ENCODE results near the gene GJA3.

The GJA3 gene

DNA sequence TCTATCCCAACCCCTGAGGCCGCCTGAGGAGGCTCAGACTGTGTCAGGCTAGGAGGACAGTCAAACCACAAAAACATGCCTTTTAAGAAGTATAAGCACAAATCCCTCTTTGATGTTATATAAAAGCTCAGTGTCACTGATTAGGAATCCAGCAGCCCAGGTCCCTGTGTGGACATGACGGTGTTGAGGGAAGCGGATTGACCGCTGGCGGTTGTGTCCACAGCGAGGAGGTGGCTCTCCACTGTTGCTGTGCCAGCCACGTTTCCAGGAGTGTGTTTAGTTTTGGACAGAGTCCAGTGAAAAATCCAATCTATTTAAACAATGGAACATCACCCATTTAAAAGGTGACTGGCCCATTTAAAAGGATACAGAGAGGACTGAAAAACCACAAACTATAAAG, 7.5 kb upstream of the GJA3 start:
- in situ Hi-C loops (cut with HindIII; ENCODE audit: low sequenced_read_pairs): no loop called here
- H3K4me3 ChIP-seq (ENCODE audit: low read depth, low read length): no peak overlapping the region
- DNase-seq (ENCODE audit: low read depth): no peak
- TF ChIP-seq, protein P1, sequence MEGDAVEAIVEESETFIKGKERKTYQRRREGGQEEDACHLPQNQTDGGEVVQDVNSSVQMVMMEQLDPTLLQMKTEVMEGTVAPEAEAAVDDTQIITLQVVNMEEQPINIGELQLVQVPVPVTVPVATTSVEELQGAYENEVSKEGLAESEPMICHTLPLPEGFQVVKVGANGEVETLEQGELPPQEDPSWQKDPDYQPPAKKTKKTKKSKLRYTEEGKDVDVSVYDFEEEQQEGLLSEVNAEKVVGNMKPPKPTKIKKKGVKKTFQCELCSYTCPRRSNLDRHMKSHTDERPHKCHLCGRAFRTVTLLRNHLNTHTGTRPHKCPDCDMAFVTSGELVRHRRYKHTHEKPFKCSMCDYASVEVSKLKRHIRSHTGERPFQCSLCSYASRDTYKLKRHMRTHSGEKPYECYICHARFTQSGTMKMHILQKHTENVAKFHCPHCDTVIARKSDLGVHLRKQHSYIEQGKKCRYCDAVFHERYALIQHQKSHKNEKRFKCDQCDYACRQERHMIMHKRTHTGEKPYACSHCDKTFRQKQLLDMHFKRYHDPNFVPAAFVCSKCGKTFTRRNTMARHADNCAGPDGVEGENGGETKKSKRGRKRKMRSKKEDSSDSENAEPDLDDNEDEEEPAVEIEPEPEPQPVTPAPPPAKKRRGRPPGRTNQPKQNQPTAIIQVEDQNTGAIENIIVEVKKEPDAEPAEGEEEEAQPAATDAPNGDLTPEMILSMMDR (IDR thresholded peaks at IDR 0.05; ENCODE audit: low read depth, low read length, missing control alignments): no peak

DNA sequence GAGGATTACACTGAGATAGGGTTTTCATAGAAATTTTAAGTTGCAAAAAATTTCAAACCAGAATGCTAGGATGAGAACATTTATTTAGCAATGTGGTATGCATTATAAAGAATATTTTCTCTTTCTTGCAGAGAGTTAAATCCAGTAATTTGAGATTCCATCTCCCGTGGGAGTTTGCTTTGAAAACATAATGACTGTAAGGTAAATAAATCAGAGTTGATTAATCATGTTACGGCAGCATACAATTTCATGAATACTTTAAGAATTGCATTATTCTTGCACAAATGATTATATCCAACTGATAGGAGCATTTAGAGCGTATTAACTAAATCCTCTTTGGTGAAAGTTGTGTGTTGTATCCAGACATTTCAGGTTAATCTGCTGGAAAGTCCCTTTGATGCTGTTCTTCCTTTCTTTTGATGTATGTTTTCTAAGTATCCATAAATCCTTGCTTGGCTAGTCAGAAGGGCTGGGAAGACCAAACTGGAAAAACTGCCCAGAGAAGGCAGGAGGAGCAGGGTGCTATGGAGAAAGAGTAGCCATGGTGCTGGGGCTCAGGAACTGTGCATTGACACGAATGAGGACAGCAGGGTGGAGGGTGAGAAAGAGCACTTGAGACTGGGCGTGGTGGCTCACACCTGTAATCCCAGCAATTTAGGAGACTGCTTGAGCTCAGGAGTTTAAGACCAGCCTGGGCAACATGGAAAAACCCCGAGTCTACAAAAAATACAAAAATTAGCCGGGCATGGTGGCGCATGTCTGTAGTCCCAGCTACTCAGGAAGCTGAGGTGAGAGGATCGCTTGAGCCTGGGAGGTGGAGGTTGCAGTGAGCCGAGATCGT, 4.8 kb upstream of the GJA3 start:
- no peak for DNase-seq (ENCODE audit: low read depth)
- no peak overlapping the region for H3K4me3 ChIP-seq (ENCODE audit: low read depth, low read length)
- TF ChIP-seq, protein P1 (IDR thresholded peaks at IDR 0.05; ENCODE audit: low read depth, low read length, missing control alignments): no peak
- in situ Hi-C loops (cut with HindIII; ENCODE audit: low sequenced_read_pairs): no loop called here

DNA sequence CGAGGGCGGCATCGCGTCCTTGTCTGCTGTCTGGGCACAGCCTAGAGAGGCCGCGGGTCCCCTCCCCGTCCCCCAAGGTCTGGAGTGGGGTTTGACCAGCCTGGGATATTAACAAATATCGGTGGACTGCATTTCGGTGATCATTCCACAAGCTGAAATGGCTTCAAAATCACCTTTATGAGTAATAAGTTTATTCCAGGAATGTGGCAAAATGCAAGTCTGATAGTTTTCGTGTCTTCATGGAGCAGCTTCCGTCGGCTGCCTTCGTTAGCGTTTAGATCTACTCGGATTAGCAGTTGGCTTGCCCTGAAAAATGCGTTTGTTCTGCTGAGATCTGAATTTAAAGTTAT, 1.1 kb upstream of the GJA3 start:
- TF ChIP-seq, protein P1 (IDR thresholded peaks at IDR 0.05; ENCODE audit: low read depth, low read length, missing control alignments): no peak
- DNase-seq (ENCODE audit: low read depth): no peak
- no peak overlapping the region for H3K4me3 ChIP-seq (ENCODE audit: low read depth, low read length)
- in situ Hi-C loops (cut with HindIII; ENCODE audit: low sequenced_read_pairs): no loop called here

DNA sequence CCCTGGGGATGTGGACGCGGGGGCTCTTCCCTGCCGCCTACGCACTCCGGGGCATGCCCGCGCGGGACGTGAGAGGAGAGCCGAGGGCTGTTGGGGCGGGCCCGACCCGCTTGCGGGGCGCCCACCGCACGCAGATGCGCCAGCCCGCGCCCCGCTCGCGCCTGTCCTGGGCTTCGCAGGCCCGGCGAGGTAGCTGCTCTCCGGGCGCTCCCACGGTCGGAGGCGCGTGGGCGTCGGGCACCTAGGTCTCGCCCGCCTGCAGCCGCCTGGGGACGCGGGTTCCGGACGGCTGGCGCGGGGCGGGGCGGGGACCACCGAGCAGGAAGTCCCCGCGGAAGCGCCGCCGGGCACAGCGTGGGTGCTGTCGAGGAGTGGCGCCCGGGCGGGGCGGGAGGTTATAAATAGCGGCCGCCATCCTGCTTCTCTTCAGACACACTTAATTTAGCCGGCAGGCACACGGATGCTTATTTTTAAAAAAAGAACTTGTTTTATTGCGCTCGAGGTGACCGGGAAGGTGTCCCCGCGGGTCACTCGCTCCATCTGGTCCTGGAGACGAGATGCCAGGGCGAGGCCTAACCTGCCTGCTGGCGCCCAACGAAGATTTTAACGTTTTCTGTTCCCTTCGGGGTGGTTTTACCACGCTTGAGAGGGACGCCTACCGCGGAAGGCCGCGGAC, 561 bp upstream of the GJA3 start:
- in situ Hi-C loops (cut with HindIII; ENCODE audit: low sequenced_read_pairs): no loop called here
- TF ChIP-seq, protein P1 (IDR thresholded peaks at IDR 0.05; ENCODE audit: low read depth, low read length, missing control alignments): no peak
- DNase-seq (ENCODE audit: low read depth): no peak
- H3K4me3 ChIP-seq (ENCODE audit: low read depth, low read length): peak overlapping the region; percentile 39

DNA sequence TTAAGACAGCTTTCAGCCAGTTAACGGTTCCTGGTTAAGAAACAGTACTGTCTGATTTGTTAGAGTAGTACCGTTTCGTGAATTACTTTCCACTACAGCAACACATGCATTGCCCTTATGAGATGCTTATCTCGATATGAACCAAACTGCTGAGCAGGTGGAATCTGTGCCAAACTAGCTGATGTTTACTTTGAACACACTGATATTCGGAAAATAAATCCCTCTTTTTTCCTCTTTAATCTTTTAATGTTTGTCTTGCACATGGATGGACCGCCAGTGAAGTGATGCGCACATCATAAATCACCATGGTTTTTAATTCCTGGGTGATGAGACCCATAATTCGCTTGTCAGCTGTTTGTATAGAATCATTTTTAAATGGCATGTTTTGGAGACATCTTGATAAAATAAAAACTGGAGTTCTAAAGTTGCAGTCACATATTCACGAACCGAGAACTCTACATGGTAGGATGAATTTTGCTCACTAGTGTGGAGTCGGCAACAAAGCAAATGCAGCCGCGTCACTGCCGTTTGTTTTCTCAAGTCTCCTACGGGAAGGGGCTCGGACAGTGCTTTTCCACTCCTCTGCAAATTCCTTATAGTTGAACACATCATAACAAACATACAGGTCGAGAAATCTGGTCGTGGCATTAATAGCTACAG, 1.1 kb downstream of the GJA3 start:
- H3K4me3 ChIP-seq (ENCODE audit: low read depth, low read length): peak overlapping the region; percentile 39
- TF ChIP-seq, protein P1 (IDR thresholded peaks at IDR 0.05; ENCODE audit: low read depth, low read length, missing control alignments): no peak
- in situ Hi-C loops (cut with HindIII; ENCODE audit: low sequenced_read_pairs): no loop called here
- no peak for DNase-seq (ENCODE audit: low read depth)

DNA sequence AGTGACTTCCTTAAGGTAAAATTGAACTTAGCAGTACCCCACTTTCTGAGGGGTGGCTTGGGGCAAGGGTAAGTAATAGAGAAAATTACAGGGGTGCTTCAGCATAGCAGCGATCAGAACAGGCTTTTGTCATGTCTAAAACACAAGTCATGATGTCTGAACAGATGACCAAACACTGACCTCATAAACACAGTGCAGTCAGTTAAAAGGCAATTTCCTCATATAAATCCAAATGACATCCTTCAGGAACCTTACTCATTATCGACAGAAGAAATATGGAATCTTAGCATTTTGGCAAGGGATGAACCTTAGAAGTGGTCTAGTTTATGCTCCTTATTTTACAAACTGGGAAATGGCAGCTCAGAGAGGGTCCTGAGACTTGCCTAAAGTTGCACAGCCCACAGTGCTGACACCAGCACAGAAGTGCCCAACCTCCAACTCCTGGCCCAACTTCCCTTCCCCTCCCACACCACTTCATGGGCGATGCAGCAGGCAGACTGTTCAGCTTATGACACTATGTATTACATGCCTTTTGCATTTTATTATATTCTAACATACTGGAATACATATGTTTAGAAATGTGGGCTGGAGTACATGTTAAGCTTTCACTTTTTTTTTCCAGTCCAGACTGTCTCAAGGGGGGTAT, 3.6 kb downstream of the GJA3 start:
- no peak for DNase-seq (ENCODE audit: low read depth)
- no peak overlapping the region for H3K4me3 ChIP-seq (ENCODE audit: low read depth, low read length)
- in situ Hi-C loops (cut with HindIII; ENCODE audit: low sequenced_read_pairs): no loop called here
- TF ChIP-seq, protein P1 (IDR thresholded peaks at IDR 0.05; ENCODE audit: low read depth, low read length, missing control alignments): no peak

Data from astrocyte of the cerebellum (primary cell).